Fibroblast of pulmonary artery (primary cell): Measurements from ENCODE around the gene TPPP3.

Experiments used
- DNase-seq: peaks from one replicate; pipeline ENCODE4 v3.0.0-alpha.2; 2010; ENCODE audit warnings: low read depth
- H3K4me3 ChIP-seq: replicated peaks from 2 replicates; pipeline ENCODE4 v1.5.1; 2011; ENCODE audit warnings: low read depth, mild to moderate bottlenecking, control low read depth, low read length, moderate library complexity
- TF ChIP-seq, protein P1 (sequence below): IDR thresholded peaks from 2 replicates; pipeline ENCODE4 v1.5.1; 2011; ENCODE audit warnings: mild to moderate bottlenecking, control low read depth, low read length, inconsistent platforms; ENCODE audit errors: missing control alignments

Gene TPPP3

DNA sequence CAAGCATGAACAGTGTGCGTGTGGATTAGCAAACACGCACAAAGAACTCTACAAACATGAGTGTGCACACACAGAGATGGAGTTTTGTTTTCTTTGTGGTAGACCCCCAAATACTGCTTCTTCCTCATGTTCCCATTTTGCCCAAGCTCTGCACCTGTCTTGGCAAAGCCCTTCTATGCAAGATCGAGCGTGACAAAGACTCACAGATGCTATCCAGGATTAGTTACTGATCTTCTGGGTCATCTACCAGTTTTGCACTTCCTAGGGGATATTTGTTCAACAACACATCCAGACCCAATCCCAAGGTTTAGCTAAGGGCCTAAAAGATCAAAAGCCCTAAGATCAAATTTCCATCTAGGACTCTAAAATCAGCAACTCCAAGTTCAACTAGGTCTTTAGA, 50.7 kb downstream of the TPPP3 start:
- no peak overlapping the region for H3K4me3 ChIP-seq
- TF ChIP-seq, protein P1, sequence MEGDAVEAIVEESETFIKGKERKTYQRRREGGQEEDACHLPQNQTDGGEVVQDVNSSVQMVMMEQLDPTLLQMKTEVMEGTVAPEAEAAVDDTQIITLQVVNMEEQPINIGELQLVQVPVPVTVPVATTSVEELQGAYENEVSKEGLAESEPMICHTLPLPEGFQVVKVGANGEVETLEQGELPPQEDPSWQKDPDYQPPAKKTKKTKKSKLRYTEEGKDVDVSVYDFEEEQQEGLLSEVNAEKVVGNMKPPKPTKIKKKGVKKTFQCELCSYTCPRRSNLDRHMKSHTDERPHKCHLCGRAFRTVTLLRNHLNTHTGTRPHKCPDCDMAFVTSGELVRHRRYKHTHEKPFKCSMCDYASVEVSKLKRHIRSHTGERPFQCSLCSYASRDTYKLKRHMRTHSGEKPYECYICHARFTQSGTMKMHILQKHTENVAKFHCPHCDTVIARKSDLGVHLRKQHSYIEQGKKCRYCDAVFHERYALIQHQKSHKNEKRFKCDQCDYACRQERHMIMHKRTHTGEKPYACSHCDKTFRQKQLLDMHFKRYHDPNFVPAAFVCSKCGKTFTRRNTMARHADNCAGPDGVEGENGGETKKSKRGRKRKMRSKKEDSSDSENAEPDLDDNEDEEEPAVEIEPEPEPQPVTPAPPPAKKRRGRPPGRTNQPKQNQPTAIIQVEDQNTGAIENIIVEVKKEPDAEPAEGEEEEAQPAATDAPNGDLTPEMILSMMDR: no peak
- DNase-seq: no peak

DNA sequence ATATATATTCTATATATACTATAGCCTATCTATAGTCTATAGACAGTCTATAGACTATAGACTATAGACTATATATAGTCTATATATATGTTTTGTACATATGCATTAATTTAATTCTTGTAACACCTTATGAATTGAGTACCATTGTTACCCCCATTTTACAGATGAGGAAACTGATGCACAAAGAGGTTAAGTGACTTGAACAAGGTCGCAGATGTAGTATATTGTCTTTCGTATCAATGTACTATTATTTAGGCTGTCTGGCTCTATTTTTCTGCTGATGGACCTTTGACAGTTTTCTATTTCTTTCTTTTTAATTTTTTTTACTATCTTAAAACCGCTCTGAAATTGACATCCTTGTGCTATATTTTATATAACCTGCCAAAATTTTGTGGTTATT, 52.0 kb downstream of the TPPP3 start:
- H3K4me3 ChIP-seq: no peak overlapping the region
- TF ChIP-seq, protein P1: no peak
- DNase-seq: no peak
